ENCODE measurements around the gene SHISA5. TPM values are rescaled to one million over a fixed set of nuclear protein-coding genes. Genes with fewer than 3 reads are reported as not detected.

Gene SHISA5
- total RNA-seq, 3 donors from 2014 or later (not counting 1 experiment from before 2014, with no cell fraction given): 211 to 237 (median 218) TPM

GRCh38 chr3:48422681-48423080, 81.3 kb downstream of the SHISA5 start:
- Mint-ChIP-seq H3K27ac (no peak overlapping the region), H3K36me3 (no peaks in the 10 kb centered on the region), H3K27me3 (ENCODE audit: low read depth in 2 of 2) (peaks cover 0 to 3% of the 10 kb centered on the region in 2 donors), H3K4me1 (peaks cover 0 to 8% of the 10 kb centered on the region in 2 donors), H3K9me3 (no peaks in the 10 kb centered on the region), H3K4me3 (no peak overlapping the region)
- intact Hi-C loops (cut with micrococcal nuclease): no loop called here
- Histone ChIP-seq H3K4me3 (ENCODE audit: low read length) (no peak overlapping the region), H3K27me3 (ENCODE audit: control insufficient read depth, insufficient read depth, low read length) (no peaks in the 10 kb centered on the region), H3K4me1 (ENCODE audit: control insufficient read depth, insufficient read depth, low read length) (no peaks in the 10 kb centered on the region), H3K9me3 (ENCODE audit: control insufficient read depth, insufficient read depth, low read length) (no peaks in the 10 kb centered on the region), H3K36me3 (ENCODE audit: control insufficient read depth, insufficient read depth, low read length) (no peaks in the 10 kb centered on the region), H3K27ac (ENCODE audit: low read length) (no peak overlapping the region)
- 85% methylated on average over 8 of the region's 8 CpGs for WGBS (ENCODE audit: insufficient coverage)
- no peak for TF ChIP-seq CTCF (IDR thresholded peaks at IDR 0.05)
- ATAC-seq (no peak), DNase-seq (no peak)

GRCh38 chr3:48422272-48422671, 81.7 kb downstream of the SHISA5 start:
- no peak for DNase-seq
- no peak for ATAC-seq
- Histone ChIP-seq H3K4me3 (ENCODE audit: low read length) (no peak overlapping the region), H3K9me3 (ENCODE audit: control insufficient read depth, insufficient read depth, low read length) (no peaks in the 10 kb centered on the region), H3K27ac (ENCODE audit: low read length) (no peak overlapping the region), H3K36me3 (ENCODE audit: control insufficient read depth, insufficient read depth, low read length) (no peaks in the 10 kb centered on the region), H3K27me3 (ENCODE audit: control insufficient read depth, insufficient read depth, low read length) (no peaks in the 10 kb centered on the region), H3K4me1 (ENCODE audit: control insufficient read depth, insufficient read depth, low read length) (no peaks in the 10 kb centered on the region)
- no peak for TF ChIP-seq CTCF (IDR thresholded peaks at IDR 0.05)
- H3K4me3 Mint-ChIP-seq: no peak overlapping the region
- intact Hi-C loops (cut with micrococcal nuclease): no loop called here
- H3K27me3 Mint-ChIP-seq (ENCODE audit: low read depth in 2 of 2): no peaks in the 10 kb centered on the region
- peaks cover 0 to 4% of the 10 kb centered on the region in 2 donors for H3K4me1 Mint-ChIP-seq
- H3K9me3 Mint-ChIP-seq: no peaks in the 10 kb centered on the region
- no peaks in the 10 kb centered on the region for H3K36me3 Mint-ChIP-seq
- H3K27ac Mint-ChIP-seq: no peak overlapping the region
- WGBS (ENCODE audit: insufficient coverage): 86% methylated on average over 2 of the region's 3 CpGs

- Mint-ChIP-seq H3K4me1 (peaks cover 0 to 4% of the 10 kb centered on the region in 2 donors), H3K27ac (no peak overlapping the region), H3K27me3 (ENCODE audit: low read depth in 2 of 2) (no peaks in the 10 kb centered on the region), H3K4me3 (no peak overlapping the region), H3K36me3 (no peaks in the 10 kb centered on the region), H3K9me3 (no peaks in the 10 kb centered on the region)
- Histone ChIP-seq H3K36me3 (ENCODE audit: control insufficient read depth, insufficient read depth, low read length) (no peaks in the 10 kb centered on the region), H3K9me3 (ENCODE audit: control insufficient read depth, insufficient read depth, low read length) (no peaks in the 10 kb centered on the region), H3K27me3 (ENCODE audit: control insufficient read depth, insufficient read depth, low read length) (no peaks in the 10 kb centered on the region), H3K4me1 (ENCODE audit: control insufficient read depth, insufficient read depth, low read length) (no peaks in the 10 kb centered on the region), H3K27ac (ENCODE audit: low read length) (no peak overlapping the region), H3K4me3 (ENCODE audit: low read length) (no peak overlapping the region)
- ATAC-seq (no peak), DNase-seq (no peak)
- intact Hi-C loops (cut with micrococcal nuclease): no loop called here
- 89% methylated on average over 14 of the region's 14 CpGs for WGBS (ENCODE audit: insufficient coverage)
- TF ChIP-seq CTCF (IDR thresholded peaks at IDR 0.05): no peak
Measured at GRCh38 chr3:48420561-48420960, 83.4 kb downstream of the SHISA5 start.

- Mint-ChIP-seq H3K4me3 (no peak overlapping the region), H3K9me3 (no peaks in the 10 kb centered on the region), H3K27me3 (ENCODE audit: low read depth in 2 of 2) (no peaks in the 10 kb centered on the region), H3K27ac (no peak overlapping the region), H3K36me3 (no peaks in the 10 kb centered on the region), H3K4me1 (peaks cover 0 to under 1% of the 10 kb centered on the region in 2 donors)
- Histone ChIP-seq H3K9me3 (ENCODE audit: control insufficient read depth, insufficient read depth, low read length) (no peaks in the 10 kb centered on the region), H3K27me3 (ENCODE audit: control insufficient read depth, insufficient read depth, low read length) (no peaks in the 10 kb centered on the region), H3K4me1 (ENCODE audit: control insufficient read depth, insufficient read depth, low read length) (no peaks in the 10 kb centered on the region), H3K4me3 (ENCODE audit: low read length) (no peak overlapping the region), H3K27ac (ENCODE audit: low read length) (no peak overlapping the region), H3K36me3 (ENCODE audit: control insufficient read depth, insufficient read depth, low read length) (no peaks in the 10 kb centered on the region)
- WGBS (ENCODE audit: insufficient coverage): 93% methylated on average over 17 of the region's 17 CpGs
- intact Hi-C loops (cut with micrococcal nuclease): no loop called here
- ATAC-seq: no peak
- no peak for DNase-seq
- TF ChIP-seq CTCF (IDR thresholded peaks at IDR 0.05): no peak
Measured at GRCh38 chr3:48419597-48419996, 84.4 kb downstream of the SHISA5 start.
